HG03439 (cell line): ENCODE measurements around the gene RASSF8.

Experiments used
- ATAC-seq: cut with Tn5 transposase; IDR thresholded peaks from one replicate; pipeline ENCODE4 v1.9.1; 2021; ENCODE audit warnings: mild to moderate bottlenecking, moderate library complexity; ENCODE audit not compliant: unreplicated experiment

Gene RASSF8

GRCh38 chr12:26122681-26123481 lies 164.4 kb downstream of the RASSF8 start:
- ATAC-seq = no peak

DNA sequence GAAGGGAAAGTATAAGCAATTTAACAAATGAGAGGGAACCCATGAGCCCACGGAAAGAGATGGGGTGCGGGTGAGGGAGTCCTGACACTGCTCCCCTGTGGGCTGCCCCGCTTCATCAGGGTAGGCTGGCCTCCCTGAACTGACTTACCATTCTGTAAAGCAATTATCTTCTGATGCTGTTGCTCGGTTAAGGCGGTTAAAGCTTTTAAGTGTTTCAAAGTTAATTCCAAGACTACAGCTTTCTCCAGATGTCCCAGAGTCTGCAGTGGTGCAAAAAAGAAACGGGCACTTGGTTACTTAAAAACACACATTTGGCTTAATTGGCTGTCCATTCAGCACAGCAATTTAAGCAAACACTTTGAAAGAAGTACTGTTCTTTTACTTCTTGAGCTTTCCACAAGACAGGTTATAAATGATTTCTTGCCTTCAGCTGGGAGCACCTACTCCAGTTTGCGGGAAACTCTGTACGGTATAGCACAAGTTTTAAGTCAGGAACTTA lies 165.0 kb downstream of the RASSF8 start:
- no peak for ATAC-seq

- ATAC-seq = no peak
Measured at GRCh38 chr12:26124446-26125399, 166.2 kb downstream of the RASSF8 start, which contains the start of gene BHLHE41. BHLHE41 (minus strand) TSS chr12:26125037; CDS start chr12:26124779, 258 bp downstream.

DNA sequence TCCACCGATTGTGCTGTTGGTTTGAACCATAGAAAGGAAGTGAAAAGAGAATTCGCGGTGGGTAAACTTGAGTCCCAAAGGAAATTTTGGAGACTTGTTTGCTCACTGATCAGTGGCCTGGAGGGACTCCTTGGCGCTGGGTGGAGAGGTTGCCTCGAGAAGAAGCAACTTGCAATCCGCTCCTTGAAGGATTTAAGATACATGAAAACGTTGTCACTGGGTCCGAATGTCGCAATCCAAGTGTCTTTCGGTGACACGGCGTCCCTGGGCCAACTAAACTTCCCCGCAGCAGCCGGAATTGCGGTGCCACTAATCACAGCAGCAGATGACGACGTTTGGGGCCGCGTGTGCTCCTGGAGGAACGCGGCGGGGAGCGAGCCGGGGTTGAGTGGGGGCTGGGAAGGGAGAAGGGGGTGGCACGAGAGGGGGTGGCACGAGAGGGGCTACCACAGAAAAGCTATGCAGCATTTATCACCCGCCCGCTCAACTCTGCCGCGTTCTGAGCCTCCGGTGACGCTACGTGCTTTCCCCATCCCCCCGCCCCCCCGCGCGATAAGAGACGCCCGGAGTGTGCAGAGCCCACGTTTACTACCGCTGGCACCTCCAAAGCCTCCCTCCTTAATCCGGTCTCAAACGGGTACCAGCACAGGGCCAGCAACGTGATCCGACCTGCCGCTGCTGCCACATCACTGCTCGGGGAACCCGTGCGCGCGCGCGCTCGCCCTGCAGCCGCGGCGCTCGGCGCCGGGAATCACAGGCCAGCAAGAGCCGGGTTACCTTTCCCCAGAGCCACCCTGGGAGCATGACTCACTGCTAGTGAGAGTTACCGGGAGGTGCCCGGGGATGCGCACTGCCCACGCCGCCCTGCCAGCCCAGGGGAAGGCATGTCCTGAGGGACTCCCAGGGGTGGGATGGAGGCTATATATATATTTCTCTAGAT lies 167.2 kb downstream of the RASSF8 start:
- peak; percentile 31 for ATAC-seq

DNA sequence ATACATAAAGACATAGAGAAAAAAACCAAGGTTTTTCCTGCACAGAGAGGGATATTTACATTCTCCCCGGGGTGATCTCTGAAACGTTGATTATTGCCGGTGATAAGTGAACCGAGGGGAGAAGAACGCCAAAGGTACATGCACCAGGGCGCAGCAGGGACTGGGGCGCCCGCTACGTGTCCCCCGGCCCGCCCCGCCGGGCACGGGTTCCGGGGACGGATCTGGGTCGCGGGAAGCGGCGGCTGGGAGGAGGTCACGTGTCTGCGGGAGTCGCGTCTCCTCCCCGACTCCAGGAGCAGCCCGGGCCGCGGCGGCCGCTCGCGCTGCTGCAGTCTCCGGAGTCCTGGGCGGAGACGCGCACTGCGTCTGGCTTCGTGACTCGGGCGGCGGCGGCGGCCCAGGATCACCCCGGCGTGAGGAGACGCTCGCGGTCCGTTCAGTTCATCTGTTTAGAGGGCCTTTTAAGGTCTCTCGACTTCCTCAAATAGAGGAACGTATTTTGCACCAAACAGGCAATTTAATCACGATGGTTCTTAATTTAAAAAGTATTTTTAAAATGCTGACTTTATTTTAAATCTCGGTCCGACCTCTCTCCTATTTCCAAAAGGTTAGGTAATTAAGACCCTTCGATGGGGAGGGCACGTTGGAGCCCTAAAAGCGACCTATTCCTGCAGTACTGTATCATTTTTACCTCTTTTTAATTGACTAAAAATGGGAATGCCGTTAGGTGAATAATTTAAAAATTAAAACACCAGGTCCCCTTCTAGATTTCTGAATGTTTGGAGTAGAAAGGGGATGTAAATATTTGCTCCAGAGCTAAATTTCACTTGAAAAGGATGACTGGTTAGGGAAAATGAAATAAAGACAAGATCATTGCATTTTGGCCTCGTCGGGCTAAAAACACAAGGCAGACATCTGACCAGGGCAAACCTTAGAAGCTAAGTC lies 168.1 kb downstream of the RASSF8 start:
- peak; percentile 33 for ATAC-seq

DNA sequence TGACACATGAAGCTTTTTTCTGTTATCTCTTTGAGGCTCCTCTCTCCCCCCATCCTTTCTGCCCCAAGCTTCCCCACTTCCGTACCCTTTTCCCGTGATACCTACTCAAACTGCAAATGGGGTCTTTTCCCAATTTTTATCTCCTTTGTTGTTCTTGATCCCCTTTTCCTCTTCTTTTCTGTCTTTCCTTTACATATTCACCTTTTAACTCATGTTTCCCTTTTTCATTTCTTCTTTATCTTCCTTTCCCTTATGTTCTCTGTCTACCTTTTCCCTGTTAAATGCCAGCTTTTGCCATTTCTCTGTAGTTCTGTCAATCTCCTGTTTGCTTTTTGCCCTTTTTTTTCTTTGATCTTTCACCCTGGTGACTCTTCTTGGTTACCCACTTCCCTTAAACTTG lies 168.9 kb downstream of the RASSF8 start:
- no peak for ATAC-seq

DNA sequence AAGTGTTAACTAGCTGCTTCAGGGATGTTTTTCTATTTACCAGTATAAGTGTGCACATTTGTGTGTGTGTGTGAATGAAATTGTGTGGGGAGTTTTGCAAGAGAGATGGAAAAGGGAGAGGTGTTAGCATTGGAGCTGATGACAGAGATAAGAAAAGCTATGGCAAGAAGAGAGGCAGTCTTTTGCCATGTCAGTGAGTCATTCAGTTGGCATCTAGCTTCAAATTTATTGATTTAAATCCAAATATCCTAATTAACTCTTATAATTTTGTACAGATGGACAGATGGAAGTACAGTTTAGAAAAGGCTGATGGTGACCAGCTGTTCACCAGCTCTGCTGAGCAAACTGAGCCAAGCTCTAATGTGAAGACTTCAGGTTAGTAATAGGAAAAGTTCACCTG lies 169.7 kb downstream of the RASSF8 start:
- ATAC-seq = no peak
